CD14-positive monocyte (primary cell): Measurements from ENCODE around the gene PLCB3. TPM values are rescaled to one million over a fixed set of nuclear protein-coding genes. Genes with fewer than 3 reads are reported as not detected.
A peak's percentile ranks its signal among the peaks of the same experiment; 100 is the strongest.

Experiments
- DNase-seq, 3 donors: peaks; one replicate each; pipeline ENCODE4 v3.0.0-alpha.2; 2011 to 2022
- H2AFZ ChIP-seq: 2 replicates; pipeline ENCODE4 v1.6.0; 2012; ENCODE audit warnings: mild to moderate bottlenecking, low read depth, low read length, inconsistent platforms; ENCODE audit not compliant: insufficient read depth, poor library complexity, severe bottlenecking
- H3K27ac ChIP-seq, 2 donors: 1 replicate in 1 of 2; 2 replicates in 1 of 2; pipeline ENCODE4 v1.5.1; 2012 to 2013; ENCODE audit warnings: low read length in 2 of 2, control low read depth in 1 of 2, inconsistent platforms in 1 of 2, low read depth in 1 of 2, mild to moderate bottlenecking in 1 of 2
- H3K27me3 ChIP-seq, 2 donors: one replicate each; pipeline versions ENCODE4 v1.6.0 to v1.6.1; 2011 to 2013; ENCODE audit warnings: low read length in 2 of 2; ENCODE audit not compliant: control insufficient read depth in 2 of 2, insufficient read depth in 2 of 2
- H3K36me3 ChIP-seq, 2 donors: replicated peaks in 1 of 2; 1 replicate in 1 of 2; 2 replicates in 1 of 2; pipeline versions ENCODE4 v1.5.1 to v1.6.1; 2012 to 2013; ENCODE audit warnings: low read length in 2 of 2, control low read depth in 1 of 2, inconsistent platforms in 1 of 2, mild to moderate bottlenecking in 1 of 2; ENCODE audit not compliant: insufficient read depth in 2 of 2, control insufficient read depth in 1 of 2
- H3K4me1 ChIP-seq, 2 donors: 1 replicate in 1 of 2; 2 replicates in 1 of 2; pipeline versions ENCODE4 v1.5.1 to v1.6.1; 2012 to 2013; ENCODE audit warnings: low read length in 2 of 2, control low read depth in 1 of 2, inconsistent platforms in 1 of 2, mild to moderate bottlenecking in 1 of 2, moderate library complexity in 1 of 2; ENCODE audit not compliant: insufficient read depth in 2 of 2, control insufficient read depth in 1 of 2
- H3K4me2 ChIP-seq: replicated peaks from 2 replicates; pipeline ENCODE3; 2012; ENCODE audit warnings: low read length, moderate library complexity, mild to moderate bottlenecking; ENCODE audit not compliant: poor library complexity, severe bottlenecking; ENCODE audit errors: extremely low read depth
- H3K4me3 ChIP-seq, 3 experiments: fragments of 200-600 bp in 1 of 3; sonication (generic) in 1 of 3; replicated peaks in 1 of 3; 1 replicate in 2 of 3; 2 replicates in 1 of 3; pipeline ENCODE4 v1.5.1; 2011 to 2013; ENCODE audit warnings: low read length in 3 of 3, mild to moderate bottlenecking in 3 of 3, control low read depth in 2 of 3, low read depth in 2 of 3, inconsistent platforms in 1 of 3, moderate library complexity in 1 of 3
- H3K79me2 ChIP-seq: 2 replicates; pipeline ENCODE4 v1.6.0; 2012; ENCODE audit warnings: mild to moderate bottlenecking, control low read depth, inconsistent platforms, low read length, moderate library complexity; ENCODE audit not compliant: insufficient read depth
- H3K9ac ChIP-seq: 2 replicates; pipeline ENCODE4 v1.6.0; 2017; ENCODE audit warnings: low read length, mild to moderate bottlenecking; ENCODE audit not compliant: insufficient read depth, poor library complexity, severe bottlenecking
- H3K9me3 ChIP-seq, 2 donors: replicated peaks in 1 of 2; 1 replicate in 1 of 2; 2 replicates in 1 of 2; pipeline versions ENCODE4 v1.5.1 to v1.6.1; 2012 to 2013; ENCODE audit warnings: low read length in 2 of 2, control low read depth in 1 of 2; ENCODE audit not compliant: control insufficient read depth in 1 of 2, insufficient read depth in 1 of 2
- H4K20me1 ChIP-seq: 2 replicates; pipeline ENCODE4 v1.6.0; 2012; ENCODE audit warnings: mild to moderate bottlenecking, low read length, control low read depth, moderate library complexity; ENCODE audit not compliant: insufficient read depth
- H3K27ac Mint-ChIP-seq, 7 donors: one replicate each; pipeline ENCODE4 v1.8.0; 2020; ENCODE audit warnings: mild to moderate bottlenecking in 7 of 7, mixed read lengths in 7 of 7, moderate library complexity in 6 of 7, inconsistent platforms in 2 of 7
- H3K27me3 Mint-ChIP-seq, 3 donors: one replicate each; pipeline ENCODE4 v1.8.0; 2021 to 2022; ENCODE audit warnings: low read depth in 3 of 3, mild to moderate bottlenecking in 3 of 3, mixed read lengths in 3 of 3, moderate library complexity in 3 of 3, inconsistent platforms in 1 of 3
- H3K36me3 Mint-ChIP-seq, 2 donors: one replicate each; pipeline ENCODE4 v1.8.0; 2020; ENCODE audit warnings: mixed read lengths in 2 of 2, inconsistent platforms in 1 of 2, mild to moderate bottlenecking in 1 of 2
- H3K4me1 Mint-ChIP-seq: one replicate; pipeline ENCODE4 v1.8.0; 2020; ENCODE audit warnings: mild to moderate bottlenecking, mixed read lengths
- H3K4me3 Mint-ChIP-seq, 2 donors: one replicate each; pipeline ENCODE4 v1.8.0; 2020; ENCODE audit warnings: mild to moderate bottlenecking in 2 of 2, mixed read lengths in 2 of 2, moderate library complexity in 1 of 2
- H3K9me3 Mint-ChIP-seq, 7 donors: one replicate each; pipeline ENCODE4 v1.8.0; 2020 to 2022; ENCODE audit warnings: mixed read lengths in 7 of 7, mild to moderate bottlenecking in 6 of 7, moderate library complexity in 6 of 7, inconsistent platforms in 2 of 7
- WGBS: methylation state at CpG from one replicate; pipeline ENCODE4 v1.1.5; 2013; ENCODE audit warnings: missing lambda C conversion rate; ENCODE audit not compliant: insufficient coverage; 5-methylcytosine and 5-hydroxymethylcytosine counted together
- intact Hi-C, 2 donors: fragments of 100-400 bp; cut with micrococcal nuclease; formaldehyde crosslinking; loops; one replicate each; pipeline versions ENCODE4 v1.15.0 to v1.15.1; 2023
- polyA plus RNA-seq, 3 donors: library from polyadenylated mRNA; depleted of rRNA in 1 of 3; unstranded in 2 of 3; stranded (reverse) in 1 of 3; fragments of 300-500 nt in 2 of 3; fragments of >200 nt in 1 of 3; fragmentation: Illumina TruSeq in 2 of 3; gene quantifications; 1 replicate in 2 of 3; 2 replicates in 1 of 3; pipeline ENCODE4 v1.2.3, GENCODE V29; 2012 to 2021
- TF ChIP-seq, protein P1 (sequence below): fragments of 200-600 bp; IDR thresholded peaks from one replicate; pipeline ENCODE4 v1.8.0; 2022; ENCODE audit warnings: antibody characterized with exemption, mild to moderate bottlenecking

The PLCB3 gene
- polyA plus RNA-seq, 3 donors: 1.1 to 17.8 (median 1.4) TPM

DNA sequence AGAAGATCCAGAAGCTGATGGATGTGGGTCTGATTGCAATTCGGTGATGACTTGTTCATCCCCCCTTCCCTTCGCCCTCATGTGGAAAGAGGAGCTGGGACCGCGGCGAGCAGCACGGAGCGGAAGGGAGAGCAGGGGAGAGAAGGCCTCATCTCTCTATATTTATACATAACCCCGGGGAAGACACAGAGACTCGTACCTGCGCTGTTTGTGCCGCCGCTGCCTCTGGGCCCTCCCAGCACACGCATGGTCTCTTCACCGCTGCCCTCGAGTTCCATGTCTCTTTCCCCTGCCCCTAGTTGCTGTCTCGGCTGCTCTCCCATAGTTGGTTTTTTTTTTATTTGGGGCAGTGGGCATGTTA, 47.3 kb upstream of the PLCB3 start:
- no peak overlapping the region for H3K4me3 Mint-ChIP-seq
- H3K4me1 Mint-ChIP-seq: peaks cover 44% of the 10 kb centered on the region
- DNase-seq: no peak
- no peak overlapping the region for H2AFZ ChIP-seq
- no peaks in the 10 kb centered on the region for H3K9me3 ChIP-seq
- H3K4me2 ChIP-seq: no peak overlapping the region
- intact Hi-C loops: no loop called here
- H3K27me3 Mint-ChIP-seq: no peaks in the 10 kb centered on the region
- H3K4me3 ChIP-seq: no peak overlapping the region
- peaks cover 52 to 60% of the 10 kb centered on the region in 2 donors for H3K36me3 ChIP-seq
- H3K36me3 Mint-ChIP-seq: peaks cover 54 to 60% of the 10 kb centered on the region in 2 donors
- peak overlapping the region in 1 of 2 donors; percentile 99 for H3K27ac ChIP-seq
- H3K9me3 Mint-ChIP-seq: peaks cover 0 to 1% (median 0%) of the 10 kb centered on the region in 7 donors
- no peak overlapping the region for H3K9ac ChIP-seq
- H4K20me1 ChIP-seq: peaks cover 19% of the 10 kb centered on the region
- no peaks in the 10 kb centered on the region for H3K27me3 ChIP-seq
- H3K4me1 ChIP-seq: peaks cover 43 to 58% of the 10 kb centered on the region in 2 donors
- WGBS: no CpG with 5 or more reads among the region's 16 CpGs
- peak overlapping the region; percentile 50 to 99 (median 97) for H3K27ac Mint-ChIP-seq
- peaks cover 36% of the 10 kb centered on the region for H3K79me2 ChIP-seq
- TF ChIP-seq, protein P1, sequence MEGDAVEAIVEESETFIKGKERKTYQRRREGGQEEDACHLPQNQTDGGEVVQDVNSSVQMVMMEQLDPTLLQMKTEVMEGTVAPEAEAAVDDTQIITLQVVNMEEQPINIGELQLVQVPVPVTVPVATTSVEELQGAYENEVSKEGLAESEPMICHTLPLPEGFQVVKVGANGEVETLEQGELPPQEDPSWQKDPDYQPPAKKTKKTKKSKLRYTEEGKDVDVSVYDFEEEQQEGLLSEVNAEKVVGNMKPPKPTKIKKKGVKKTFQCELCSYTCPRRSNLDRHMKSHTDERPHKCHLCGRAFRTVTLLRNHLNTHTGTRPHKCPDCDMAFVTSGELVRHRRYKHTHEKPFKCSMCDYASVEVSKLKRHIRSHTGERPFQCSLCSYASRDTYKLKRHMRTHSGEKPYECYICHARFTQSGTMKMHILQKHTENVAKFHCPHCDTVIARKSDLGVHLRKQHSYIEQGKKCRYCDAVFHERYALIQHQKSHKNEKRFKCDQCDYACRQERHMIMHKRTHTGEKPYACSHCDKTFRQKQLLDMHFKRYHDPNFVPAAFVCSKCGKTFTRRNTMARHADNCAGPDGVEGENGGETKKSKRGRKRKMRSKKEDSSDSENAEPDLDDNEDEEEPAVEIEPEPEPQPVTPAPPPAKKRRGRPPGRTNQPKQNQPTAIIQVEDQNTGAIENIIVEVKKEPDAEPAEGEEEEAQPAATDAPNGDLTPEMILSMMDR: no peak

DNA sequence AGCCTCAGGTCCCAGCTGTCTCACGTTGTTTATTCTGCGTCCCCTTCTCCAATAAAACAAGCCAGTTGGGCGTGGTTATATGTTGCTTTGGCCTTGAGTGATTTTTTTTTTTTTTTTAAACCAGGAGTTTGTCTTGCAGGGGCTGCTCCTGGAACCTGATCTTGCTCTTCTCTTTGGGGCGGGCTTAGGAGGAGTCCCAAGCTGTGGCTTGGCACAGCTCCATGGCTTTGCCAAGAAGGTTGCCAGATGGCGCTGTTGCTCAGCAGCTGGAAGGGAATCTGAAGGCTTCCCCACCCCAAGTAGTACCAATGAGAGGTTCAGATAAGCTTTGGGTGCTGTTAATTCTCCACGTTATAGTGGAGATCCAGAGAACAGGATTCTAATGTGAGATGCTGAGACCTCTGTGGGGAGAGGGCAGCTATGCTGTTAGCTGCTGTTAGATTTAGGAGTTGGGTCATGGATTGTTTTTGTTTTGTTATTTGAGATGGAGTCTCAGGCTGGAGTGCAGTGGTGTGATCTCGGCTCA, 46.8 kb upstream of the PLCB3 start:
- Histone ChIP-seq H4K20me1 (peaks cover 24% of the 10 kb centered on the region), H3K9ac (no peak overlapping the region), H3K79me2 (peaks cover 41% of the 10 kb centered on the region), H2AFZ (no peak overlapping the region), H3K4me3 (peak overlapping the region in 1 of 3 experiments; percentile 98), H3K36me3 (peaks cover 56 to 61% of the 10 kb centered on the region in 2 donors), H3K4me2 (peak overlapping the region; percentile 94), H3K4me1 (peaks cover 48 to 63% of the 10 kb centered on the region in 2 donors), H3K27ac (peak overlapping the region; percentile 98 to 99), H3K9me3 (no peaks in the 10 kb centered on the region), H3K27me3 (no peaks in the 10 kb centered on the region)
- intact Hi-C loops: no loop called here
- Mint-ChIP-seq H3K27me3 (no peaks in the 10 kb centered on the region), H3K4me1 (peaks cover 48% of the 10 kb centered on the region), H3K36me3 (peaks cover 57 to 61% of the 10 kb centered on the region in 2 donors), H3K4me3 (peak overlapping the region in 1 of 2 donors; percentile 45), H3K9me3 (peaks cover 0 to 1% (median 0%) of the 10 kb centered on the region in 7 donors), H3K27ac (peak overlapping the region; percentile 97 to 99 (median 98))
- WGBS: no CpG with 5 or more reads among the region's 7 CpGs
- TF ChIP-seq, protein P1: peak; percentile 82
- DNase-seq: peak; percentile 85 to 92 (median 88)
